ENCODE measurements around the gene TRIM7.

- TF ChIP-seq POLR2A (IDR thresholded peaks at IDR 0.05; ENCODE audit: low read depth, low read length) (no peak), TAF1 (IDR thresholded peaks at IDR 0.05; ENCODE audit: borderline replicate concordance, low read depth, low read length) (no peak)
Observed at GRCh38 chr5:181160152-181160754, 44.7 kb downstream of the TRIM7 start.
